SU-DHL-6 (cell line): Measurements from ENCODE around the gene MEIS1.
"Not testable (repeated sequence)": the region's sequence is repeated elsewhere in the genome, so short reads cannot be mapped to it uniquely, and the experiment has no call there.

Source experiments
- CTCF ChIP-seq: fragments of 200-600 bp; sonication (generic); IDR thresholded peaks from one replicate; pipeline ENCODE4 v1.5.1; 2017; ENCODE audit warnings: antibody characterized with exemption, mild to moderate bottlenecking, low read length, moderate library complexity; ENCODE audit not compliant: insufficient read depth, poor library complexity, severe bottlenecking
- EZH2phosphoT487 ChIP-seq: fragments of 200-600 bp; sonication (generic), shearing (Covaris generic); conservative IDR thresholded peaks from 2 replicates; pipeline ENCODE4 v1.6.1; 2018; ENCODE audit warnings: mild to moderate bottlenecking, antibody characterized with exemption, low read length, moderate library complexity, mixed read lengths

GRCh38 chr2:66485252-66485651 is 50.3 kb downstream of the MEIS1 start:
- TF ChIP-seq CTCF, EZH2phosphoT487: not testable (repeated sequence)
